ENCODE data around the gene DCANP1.

DCANP1 gene

GRCh38 chr5:135487839-135488514 lies 40.8 kb upstream of the DCANP1 start:
- Histone ChIP-seq H3K27ac (ENCODE audit: low read depth, low read length) (no peak overlapping the region), H3K27me3 (ENCODE audit: control insufficient read depth in 1 of 2, insufficient read depth in 2 of 2, low read length in 2 of 2) (peaks cover 43 to 61% of the 10 kb centered on the region in 2 donors), H3K4me3 (ENCODE audit: low read depth in 1 of 2, low read length in 2 of 2) (no peak overlapping the region), H3K9me3 (ENCODE audit: low read length) (no peaks in the 10 kb centered on the region), H3K4me1 (ENCODE audit: insufficient read depth, low read length) (peaks cover 22% of the 10 kb centered on the region), H3K9ac (ENCODE audit: low read length) (no peak overlapping the region), H3K36me3 (ENCODE audit: insufficient read depth, low read length) (no peaks in the 10 kb centered on the region)

GRCh38 chr5:135487037-135487395 lies 39.9 kb upstream of the DCANP1 start:
- peaks cover 22% of the 10 kb centered on the region for H3K4me1 ChIP-seq (ENCODE audit: insufficient read depth, low read length)
- no peaks in the 10 kb centered on the region for H3K36me3 ChIP-seq (ENCODE audit: insufficient read depth, low read length)
- H3K27ac ChIP-seq (ENCODE audit: low read depth, low read length) = no peak overlapping the region
- no peaks in the 10 kb centered on the region for H3K9me3 ChIP-seq (ENCODE audit: low read length)
- no peak overlapping the region for H3K4me3 ChIP-seq (ENCODE audit: low read depth in 1 of 2, low read length in 2 of 2)
- H3K27me3 ChIP-seq (ENCODE audit: control insufficient read depth in 1 of 2, insufficient read depth in 2 of 2, low read length in 2 of 2) = peaks cover 43 to 59% of the 10 kb centered on the region in 2 donors
- H3K9ac ChIP-seq (ENCODE audit: low read length) = no peak overlapping the region

GRCh38 chr5:135486131-135487036 lies 39.2 kb upstream of the DCANP1 start:
- Histone ChIP-seq H3K9me3 (ENCODE audit: low read length) (no peaks in the 10 kb centered on the region), H3K27me3 (ENCODE audit: control insufficient read depth in 1 of 2, insufficient read depth in 2 of 2, low read length in 2 of 2) (peaks cover 43 to 52% of the 10 kb centered on the region in 2 donors)

GRCh38 chr5:135484674-135485086 lies 37.5 kb upstream of the DCANP1 start:
- Histone ChIP-seq H3K36me3 (ENCODE audit: insufficient read depth, low read length) (no peaks in the 10 kb centered on the region), H3K27ac (ENCODE audit: low read depth, low read length) (no peak overlapping the region), H3K4me1 (ENCODE audit: insufficient read depth, low read length) (peaks cover 19% of the 10 kb centered on the region), H3K9ac (ENCODE audit: low read length) (no peak overlapping the region), H3K4me3 (ENCODE audit: low read depth in 1 of 2, low read length in 2 of 2) (no peak overlapping the region), H3K27me3 (ENCODE audit: control insufficient read depth in 1 of 2, insufficient read depth in 2 of 2, low read length in 2 of 2) (peaks cover 31 to 41% of the 10 kb centered on the region in 2 donors), H3K9me3 (ENCODE audit: low read length) (no peaks in the 10 kb centered on the region)

More at GRCh38 chr5:135486131-135487036, 39.2 kb upstream of the DCANP1 start:
- H3K27ac ChIP-seq (ENCODE audit: low read depth, low read length) = no peak overlapping the region
- H3K4me3 ChIP-seq (ENCODE audit: low read depth in 1 of 2, low read length in 2 of 2) = no peak overlapping the region
- peaks cover 22% of the 10 kb centered on the region for H3K4me1 ChIP-seq (ENCODE audit: insufficient read depth, low read length)
- no peaks in the 10 kb centered on the region for H3K36me3 ChIP-seq (ENCODE audit: insufficient read depth, low read length)
- no peak overlapping the region for H3K9ac ChIP-seq (ENCODE audit: low read length)

- Histone ChIP-seq H3K9me3 (ENCODE audit: low read length) (no peaks in the 10 kb centered on the region), H3K27ac (ENCODE audit: low read depth, low read length) (no peak overlapping the region), H3K9ac (ENCODE audit: low read length) (no peak overlapping the region), H3K36me3 (ENCODE audit: insufficient read depth, low read length) (no peaks in the 10 kb centered on the region), H3K4me3 (ENCODE audit: low read depth in 1 of 2, low read length in 2 of 2) (no peak overlapping the region), H3K4me1 (ENCODE audit: insufficient read depth, low read length) (peaks cover 5% of the 10 kb centered on the region), H3K27me3 (ENCODE audit: control insufficient read depth in 1 of 2, insufficient read depth in 2 of 2, low read length in 2 of 2) (peaks cover 19 to 33% of the 10 kb centered on the region in 2 donors)
These were observed 36.1 kb upstream of the DCANP1 start for GRCh38 chr5:135483254-135483653.

- peaks cover 11 to 31% of the 10 kb centered on the region in 2 donors for H3K27me3 ChIP-seq (ENCODE audit: control insufficient read depth in 1 of 2, insufficient read depth in 2 of 2, low read length in 2 of 2)
- H3K9me3 ChIP-seq (ENCODE audit: low read length) = no peaks in the 10 kb centered on the region
- H3K36me3 ChIP-seq (ENCODE audit: insufficient read depth, low read length) = no peaks in the 10 kb centered on the region
- no peak overlapping the region for H3K4me3 ChIP-seq (ENCODE audit: low read depth in 1 of 2, low read length in 2 of 2)
- no peak overlapping the region for H3K27ac ChIP-seq (ENCODE audit: low read depth, low read length)
- no peak overlapping the region for H3K9ac ChIP-seq (ENCODE audit: low read length)
- H3K4me1 ChIP-seq (ENCODE audit: insufficient read depth, low read length) = no peaks in the 10 kb centered on the region
These were observed 35.3 kb upstream of the DCANP1 start for GRCh38 chr5:135482381-135482933.

GRCh38 chr5:135481909-135482311 lies 34.8 kb upstream of the DCANP1 start:
- H3K27me3 ChIP-seq (ENCODE audit: control insufficient read depth in 1 of 2, insufficient read depth in 2 of 2, low read length in 2 of 2) = peaks cover 6 to 27% of the 10 kb centered on the region in 2 donors
- no peaks in the 10 kb centered on the region for H3K4me1 ChIP-seq (ENCODE audit: insufficient read depth, low read length)
- no peaks in the 10 kb centered on the region for H3K9me3 ChIP-seq (ENCODE audit: low read length)
- H3K9ac ChIP-seq (ENCODE audit: low read length) = no peak overlapping the region
- no peak overlapping the region for H3K4me3 ChIP-seq (ENCODE audit: low read depth in 1 of 2, low read length in 2 of 2)
- H3K27ac ChIP-seq (ENCODE audit: low read depth, low read length) = no peak overlapping the region
- no peaks in the 10 kb centered on the region for H3K36me3 ChIP-seq (ENCODE audit: insufficient read depth, low read length)

DNA sequence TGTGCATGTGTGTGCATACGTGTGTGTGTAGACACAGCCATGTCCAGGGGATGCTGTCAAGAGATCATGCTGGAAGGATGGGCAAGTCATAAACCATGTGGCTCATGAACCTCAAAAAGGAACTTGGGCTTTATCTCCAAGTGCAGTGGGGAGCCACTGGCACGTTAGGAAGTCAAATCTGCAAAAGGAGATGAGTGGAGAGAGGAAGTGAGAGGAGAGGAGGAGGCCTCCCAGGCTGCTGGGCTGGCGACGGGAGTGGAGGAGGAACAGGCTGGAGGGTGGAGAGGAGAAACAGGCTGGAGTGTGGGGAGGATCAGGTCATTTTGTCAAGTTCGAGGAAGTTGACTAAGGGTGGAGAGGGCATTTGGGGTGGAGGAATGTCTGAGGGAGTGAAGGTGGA lies 34.2 kb upstream of the DCANP1 start:
- no peaks in the 10 kb centered on the region for H3K9me3 ChIP-seq (ENCODE audit: low read length)
- H3K9ac ChIP-seq (ENCODE audit: low read length) = no peak overlapping the region
- H3K27me3 ChIP-seq (ENCODE audit: control insufficient read depth in 1 of 2, insufficient read depth in 2 of 2, low read length in 2 of 2) = peaks cover under 1 to 27% of the 10 kb centered on the region in 2 donors
- H3K4me1 ChIP-seq (ENCODE audit: insufficient read depth, low read length) = no peaks in the 10 kb centered on the region
- H3K27ac ChIP-seq (ENCODE audit: low read depth, low read length) = no peak overlapping the region
- H3K36me3 ChIP-seq (ENCODE audit: insufficient read depth, low read length) = no peaks in the 10 kb centered on the region
- no peak overlapping the region for H3K4me3 ChIP-seq (ENCODE audit: low read depth in 1 of 2, low read length in 2 of 2)

DNA sequence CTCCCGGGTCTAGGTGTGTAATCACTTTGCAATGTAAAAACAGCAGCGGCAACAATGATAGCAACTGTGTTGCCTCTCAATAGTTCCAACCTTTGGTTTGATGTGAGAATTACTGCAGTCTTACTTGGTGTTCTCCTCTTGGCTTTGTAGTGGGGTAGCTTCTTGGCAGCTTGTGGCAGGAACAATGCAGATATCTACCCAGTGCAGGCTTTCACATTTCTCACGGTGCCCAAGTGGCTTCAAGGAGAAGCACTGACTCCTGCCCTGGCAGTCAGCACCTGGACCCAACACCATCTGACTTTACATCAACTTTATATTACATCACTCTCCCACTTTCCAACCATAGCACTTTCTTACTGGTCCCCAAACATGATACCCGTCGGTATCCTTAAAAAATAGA lies 33.4 kb upstream of the DCANP1 start:
- Histone ChIP-seq H3K27me3 (ENCODE audit: control insufficient read depth in 1 of 2, insufficient read depth in 2 of 2, low read length in 2 of 2) (peaks cover 0 to 28% of the 10 kb centered on the region in 2 donors), H3K9me3 (ENCODE audit: low read length) (no peaks in the 10 kb centered on the region), H3K27ac (ENCODE audit: low read depth, low read length) (no peak overlapping the region), H3K4me3 (ENCODE audit: low read depth in 1 of 2, low read length in 2 of 2) (no peak overlapping the region), H3K9ac (ENCODE audit: low read length) (no peak overlapping the region), H3K36me3 (ENCODE audit: insufficient read depth, low read length) (no peaks in the 10 kb centered on the region), H3K4me1 (ENCODE audit: insufficient read depth, low read length) (no peaks in the 10 kb centered on the region)

DNA sequence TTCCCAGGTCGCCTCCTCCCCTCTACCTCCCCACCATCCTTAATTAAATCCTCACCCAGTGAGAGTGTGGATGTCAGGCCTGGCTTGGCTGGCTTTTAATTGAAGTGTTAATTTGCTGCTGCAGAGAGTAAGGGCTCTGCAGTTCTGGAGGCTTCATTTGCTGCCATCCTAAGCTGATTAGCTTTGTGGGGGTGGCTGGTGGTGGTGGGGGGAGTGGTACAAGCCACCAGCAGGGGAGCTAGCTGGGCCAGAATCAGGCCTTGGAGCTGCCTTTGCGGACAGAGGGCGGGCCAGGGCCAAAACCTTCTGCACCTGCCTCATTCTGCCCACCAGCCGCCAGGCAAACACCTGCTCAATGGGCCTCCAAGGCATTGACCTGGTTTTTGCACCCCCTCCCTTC lies 31.8 kb upstream of the DCANP1 start:
- Histone ChIP-seq H3K4me3 (ENCODE audit: low read depth in 1 of 2, low read length in 2 of 2) (no peak overlapping the region), H3K27me3 (ENCODE audit: control insufficient read depth in 1 of 2, insufficient read depth in 2 of 2, low read length in 2 of 2) (peaks cover 0 to 22% of the 10 kb centered on the region in 2 donors), H3K9me3 (ENCODE audit: low read length) (no peaks in the 10 kb centered on the region), H3K36me3 (ENCODE audit: insufficient read depth, low read length) (no peaks in the 10 kb centered on the region), H3K27ac (ENCODE audit: low read depth, low read length) (no peak overlapping the region), H3K4me1 (ENCODE audit: insufficient read depth, low read length) (no peaks in the 10 kb centered on the region), H3K9ac (ENCODE audit: low read length) (no peak overlapping the region)

GRCh38 chr5:135477613-135478066 lies 30.5 kb upstream of the DCANP1 start:
- Histone ChIP-seq H3K27me3 (ENCODE audit: control insufficient read depth in 1 of 2, insufficient read depth in 2 of 2, low read length in 2 of 2) (peaks cover 0 to 22% of the 10 kb centered on the region in 2 donors), H3K9ac (ENCODE audit: low read length) (no peak overlapping the region), H3K4me3 (ENCODE audit: low read depth in 1 of 2, low read length in 2 of 2) (no peak overlapping the region), H3K9me3 (ENCODE audit: low read length) (no peaks in the 10 kb centered on the region), H3K36me3 (ENCODE audit: insufficient read depth, low read length) (no peaks in the 10 kb centered on the region), H3K27ac (ENCODE audit: low read depth, low read length) (no peak overlapping the region), H3K4me1 (ENCODE audit: insufficient read depth, low read length) (no peaks in the 10 kb centered on the region)
